Measurements from ENCODE around the gene ZBTB48. TPM values are rescaled to one million over a fixed set of nuclear protein-coding genes. Genes with fewer than 3 reads are reported as not detected.
"Not testable (repeated sequence)": the region's sequence is repeated elsewhere in the genome, so short reads cannot be mapped to it uniquely, and the experiment has no call there.

Gene ZBTB48
- total RNA-seq, 2 experiments from 2014 or later = 24.6 to 28.1 TPM

DNA sequence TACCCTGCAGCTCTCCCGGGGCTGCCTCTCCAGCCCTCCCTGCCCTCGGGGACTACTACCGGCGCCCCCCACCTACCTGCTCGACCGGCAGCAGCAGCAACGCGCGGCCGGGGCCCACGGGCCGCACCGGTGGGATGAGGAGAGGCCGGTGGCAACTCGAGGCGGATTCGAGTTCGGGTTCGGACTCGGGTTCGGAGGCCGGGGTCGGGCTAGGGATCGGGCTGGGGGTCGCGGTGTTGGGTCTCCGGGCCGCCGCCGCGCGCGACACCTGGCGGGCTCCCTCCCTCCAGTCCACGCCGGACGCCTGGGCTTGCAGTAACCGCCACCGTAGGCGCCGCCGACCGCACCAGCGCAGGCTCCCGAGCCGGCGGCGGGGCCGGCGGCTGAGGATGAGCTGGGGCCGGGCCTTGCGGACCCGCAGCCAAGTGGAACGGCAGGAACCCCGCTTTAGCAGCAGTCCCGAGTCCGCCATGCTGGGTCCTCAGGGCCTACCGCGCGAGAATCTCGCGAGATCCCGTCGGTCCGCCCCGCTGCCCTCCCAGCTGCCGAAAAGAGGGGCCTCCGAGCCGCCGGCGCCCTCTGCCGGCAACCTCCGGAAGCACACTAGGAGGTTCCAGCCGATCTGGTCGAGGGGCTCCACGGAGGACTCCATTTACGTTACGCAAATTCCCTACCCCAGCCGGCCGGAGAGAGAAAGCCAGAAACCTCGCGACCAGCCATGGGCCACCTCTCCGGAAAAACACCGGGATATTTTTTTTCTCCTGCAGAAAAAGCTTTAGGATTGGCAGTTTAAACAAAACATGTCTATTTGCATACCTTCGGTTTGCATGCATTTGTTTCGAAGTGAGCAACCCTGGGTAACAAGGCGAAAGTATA is 25.5 kb upstream of the ZBTB48 start, which contains the start of gene NOL9:
TSS of gene NOL9 (minus strand) at position 483 of the 876 bp plus-strand sequence. CDS start at position 472, 11 bp downstream.
- POLR2A ChIA-PET = interaction anchor here (0.7 to 2.2 kb wide), 6 partner anchors 25 to 63 kb away, joined by 3 to 9 read pairs (median 4); partner anchors contain the start of genes KLHL21, PLEKHG5 and ZBTB48
- Mint-ChIP-seq H3K27me3 (no peaks in the 10 kb centered on the region), H3K36me3 (peaks cover 4% of the 10 kb centered on the region), H3K4me3 (peak within 1 kb of the TSS; percentile 76), H3K27ac (peak within 1 kb of the TSS; percentile 18), H3K4me1 (ENCODE audit: low read depth) (peaks cover 13% of the 10 kb centered on the region), H3K9me3 (no peaks in the 10 kb centered on the region)
- CTCF ChIA-PET = interaction anchor here (0.5 to 3.7 kb wide), 35 partner anchors 9 to 318 kb away, joined by 3 to 26 read pairs (median 4); partner anchors contain the start of genes ICMT, PLEKHG5, THAP3 and ZBTB48
- intact Hi-C loops (cut with micrococcal nuclease) = loop anchor here (1.0 to 5.0 kb wide), 3 partner anchors 25 to 62 kb away; partner anchors contain the start of genes PLEKHG5 and ZBTB48
- peak; percentile 97 for DNase-seq

DNA sequence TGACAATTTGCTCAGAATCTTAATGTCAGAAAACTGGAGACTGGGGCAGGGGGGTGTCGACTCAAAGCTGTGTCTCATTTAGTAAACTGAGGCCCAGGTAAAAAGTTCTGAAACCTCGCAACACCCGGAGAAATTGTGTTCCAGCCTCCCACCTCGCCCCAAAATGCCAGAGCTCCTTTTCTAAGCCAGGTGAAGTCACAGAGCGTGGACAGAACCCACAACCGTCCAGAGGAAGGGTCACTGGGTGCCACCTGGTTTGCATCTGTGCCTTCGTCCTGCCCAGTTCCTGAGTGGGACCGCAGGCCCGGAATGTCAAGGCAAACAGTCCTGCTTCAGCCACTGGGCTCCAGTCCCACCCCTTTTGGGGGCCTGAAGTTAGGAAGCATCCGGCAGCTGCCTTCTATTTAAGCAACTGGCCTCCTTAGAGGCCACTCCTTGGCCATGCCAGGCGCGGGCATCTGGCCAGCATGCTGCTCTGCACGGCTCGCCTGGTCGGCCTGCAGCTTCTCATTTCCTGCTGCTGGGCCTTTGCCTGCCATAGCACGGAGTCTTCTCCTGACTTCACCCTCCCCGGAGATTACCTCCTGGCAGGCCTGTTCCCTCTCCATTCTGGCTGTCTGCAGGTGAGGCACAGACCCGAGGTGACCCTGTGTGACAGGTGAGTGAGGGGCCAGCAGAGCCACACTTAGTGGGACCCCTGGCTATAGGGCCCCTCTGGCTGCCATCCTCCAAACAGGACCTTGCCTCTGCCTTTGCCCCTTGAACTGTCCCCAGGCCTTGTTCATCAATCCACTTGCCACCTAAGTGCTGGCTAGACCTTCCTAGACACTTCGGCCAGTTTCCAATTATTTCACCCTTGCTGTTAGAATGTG is 24.7 kb upstream of the ZBTB48 start, which contains the start of gene TAS1R1:
TSS of gene TAS1R1 (plus strand) at position 401 of the 872 bp plus-strand sequence. CDS start at position 468, 67 bp downstream.
- CTCF ChIA-PET = interaction anchor here (0.6 to 3.7 kb wide), 30 partner anchors 10 to 319 kb away, joined by 3 to 26 read pairs (median 4); partner anchors contain the start of genes ICMT, PLEKHG5, THAP3 and ZBTB48
- H3K4me3 Mint-ChIP-seq = peak within 1 kb of the TSS; percentile 76
- POLR2A ChIA-PET = interaction anchor here (0.7 to 2.2 kb wide), 5 partner anchors 24 to 55 kb away, joined by 3 to 9 read pairs (median 3); partner anchors contain the start of genes KLHL21 and ZBTB48
- no peaks in the 10 kb centered on the region for H3K9me3 Mint-ChIP-seq
- peaks cover 3% of the 10 kb centered on the region for H3K36me3 Mint-ChIP-seq
- no peaks in the 10 kb centered on the region for H3K27me3 Mint-ChIP-seq
- intact Hi-C loops (cut with micrococcal nuclease) = loop anchor here (1.0 to 5.0 kb wide), 3 partner anchors 24 to 63 kb away; partner anchors contain the start of genes PLEKHG5 and ZBTB48
- H3K4me1 Mint-ChIP-seq (ENCODE audit: low read depth) = peaks cover 13% of the 10 kb centered on the region
- no peak for DNase-seq
- H3K27ac Mint-ChIP-seq = peak within 1 kb of the TSS; percentile 18

DNA sequence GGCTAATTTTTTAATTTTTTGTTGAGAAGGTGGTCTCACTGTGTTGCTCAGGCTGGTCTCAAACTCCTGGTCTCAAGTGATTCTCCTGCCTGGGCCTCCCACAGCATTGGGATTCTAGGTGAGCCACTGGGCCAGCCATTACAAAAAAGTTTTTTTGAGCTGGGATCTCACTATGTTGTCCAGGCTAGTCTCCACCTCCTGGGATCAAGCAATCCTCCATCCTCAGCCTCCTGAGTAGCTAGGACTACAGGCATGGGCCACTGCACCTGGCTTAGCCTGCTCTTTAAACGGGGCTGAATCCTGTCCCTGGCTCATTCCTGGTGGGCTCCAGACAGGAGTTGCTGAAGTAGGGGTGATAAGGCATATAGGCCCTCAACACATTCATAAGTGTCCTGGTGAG is 22.2 kb upstream of the ZBTB48 start:
- Mint-ChIP-seq H3K27me3 (peaks cover 2% of the 10 kb centered on the region), H3K4me1 (ENCODE audit: low read depth) (peaks cover 9% of the 10 kb centered on the region), H3K36me3 (no peaks in the 10 kb centered on the region), H3K4me3 (no peak overlapping the region), H3K27ac (no peak overlapping the region), H3K9me3 (no peaks in the 10 kb centered on the region)
- DNase-seq = no peak
- ChIA-PET CTCF (interaction anchor here (0.9 kb wide), 1 partner anchor 45 kb away, joined by 3 read pairs; the partner anchor contains the start of gene KLHL21), POLR2A (no interaction called here)
- intact Hi-C loops (cut with micrococcal nuclease) = no loop called here

DNA sequence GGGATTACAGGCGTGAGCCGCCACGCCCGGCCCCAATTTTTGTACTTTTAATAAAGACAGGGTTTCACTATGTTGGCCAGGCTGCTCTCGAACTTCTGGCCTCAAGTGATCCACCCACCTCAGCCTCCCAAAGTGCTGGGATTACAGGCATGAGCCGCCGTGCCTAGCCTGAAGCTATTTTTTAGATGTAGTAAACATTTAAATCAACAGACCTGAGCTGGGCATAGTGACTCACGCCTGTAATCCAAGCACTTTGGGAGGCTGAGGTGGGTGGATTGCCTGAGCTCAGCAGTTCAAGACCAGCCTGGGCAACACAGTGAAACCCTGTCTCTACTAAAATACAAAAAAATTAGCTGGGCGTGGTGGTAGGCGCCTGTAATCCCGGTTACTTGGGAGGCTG is 20.6 kb upstream of the ZBTB48 start:
- H3K9me3 Mint-ChIP-seq; H3K36me3 Mint-ChIP-seq; H3K27ac Mint-ChIP-seq; DNase-seq; H3K27me3 Mint-ChIP-seq; intact Hi-C loops (cut with micrococcal nuclease); CTCF ChIA-PET; H3K4me3 Mint-ChIP-seq; POLR2A ChIA-PET; H3K4me1 Mint-ChIP-seq (ENCODE audit: low read depth): not testable (repeated sequence)

DNA sequence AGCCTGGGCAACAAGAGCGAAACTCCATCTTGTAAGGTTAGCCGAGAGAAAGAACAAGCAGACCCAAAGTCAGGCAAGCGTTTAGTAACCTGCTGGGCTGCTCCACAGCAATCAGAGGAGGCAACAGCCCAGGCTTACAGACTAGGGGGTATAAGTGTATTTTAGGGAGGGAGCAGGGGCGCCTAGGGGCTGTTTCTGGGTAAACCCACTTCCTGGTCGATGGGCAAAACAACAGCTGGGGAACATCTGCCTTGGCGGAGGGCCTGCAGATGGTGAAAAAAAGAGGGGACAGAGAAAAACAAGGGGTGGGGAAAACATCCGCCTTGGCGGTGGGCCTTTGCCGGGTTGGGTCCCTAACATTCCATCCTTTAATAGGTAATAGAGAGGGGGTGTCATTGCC is 19.5 kb upstream of the ZBTB48 start:
- no peaks in the 10 kb centered on the region for H3K36me3 Mint-ChIP-seq
- CTCF ChIA-PET = no interaction called here
- DNase-seq = no peak
- no peaks in the 10 kb centered on the region for H3K4me1 Mint-ChIP-seq (ENCODE audit: low read depth)
- intact Hi-C loops (cut with micrococcal nuclease) = no loop called here
- H3K9me3 Mint-ChIP-seq = no peaks in the 10 kb centered on the region
- POLR2A ChIA-PET = no interaction called here
- peaks cover 2% of the 10 kb centered on the region for H3K27me3 Mint-ChIP-seq
- H3K4me3 Mint-ChIP-seq = no peak overlapping the region
- H3K27ac Mint-ChIP-seq = no peak overlapping the region

DNA sequence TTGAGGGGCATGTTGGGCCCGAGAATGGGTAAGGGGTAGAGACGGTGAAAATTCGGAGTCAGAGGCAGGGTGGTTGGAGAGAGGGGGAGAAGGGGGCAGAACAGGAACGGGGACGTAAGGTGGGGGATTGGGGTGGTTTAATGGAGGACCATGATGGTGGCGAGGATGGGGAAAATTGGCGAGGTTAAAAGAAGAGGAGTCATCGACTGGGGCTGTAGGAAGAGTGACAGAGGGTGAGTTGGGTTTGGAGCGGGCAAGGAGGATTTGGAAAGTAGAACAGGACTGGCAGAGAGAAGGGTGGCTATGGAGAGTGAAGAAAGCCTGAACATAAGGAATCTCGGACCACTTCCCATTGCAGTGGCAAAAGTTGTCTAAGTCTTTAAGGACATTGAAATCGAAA is 10.8 kb upstream of the ZBTB48 start:
- intact Hi-C loops (cut with micrococcal nuclease) = no loop called here
- H3K4me1 Mint-ChIP-seq (ENCODE audit: low read depth) = peaks cover 3% of the 10 kb centered on the region
- no peaks in the 10 kb centered on the region for H3K36me3 Mint-ChIP-seq
- H3K27me3 Mint-ChIP-seq = no peaks in the 10 kb centered on the region
- H3K9me3 Mint-ChIP-seq = peaks cover 7% of the 10 kb centered on the region
- ChIA-PET CTCF (no interaction called here), POLR2A (no interaction called here)
- H3K4me3 Mint-ChIP-seq = no peak overlapping the region
- no peak for DNase-seq
- no peak overlapping the region for H3K27ac Mint-ChIP-seq

DNA sequence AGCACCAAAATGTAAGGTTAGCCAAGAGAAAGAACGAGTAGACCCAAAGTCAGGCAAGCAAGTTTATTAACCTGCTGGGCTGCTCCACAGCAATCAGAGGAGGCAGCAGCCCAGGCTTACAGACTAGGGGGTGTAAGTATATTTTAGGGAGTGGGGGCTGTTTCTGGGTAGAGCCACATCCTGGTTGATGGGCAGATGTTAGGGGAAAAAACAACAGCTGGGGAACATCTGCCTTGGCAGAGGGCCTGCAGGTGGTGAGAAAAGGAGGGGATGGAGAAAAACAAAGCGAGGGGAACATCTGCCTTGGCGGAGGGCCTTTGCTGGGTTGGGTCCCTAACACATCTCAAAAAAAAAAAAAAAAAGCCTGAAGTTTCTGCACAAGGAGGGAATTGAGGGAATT is 9.7 kb upstream of the ZBTB48 start:
- ChIA-PET POLR2A (no interaction called here), CTCF (no interaction called here)
- Mint-ChIP-seq H3K36me3 (no peaks in the 10 kb centered on the region), H3K4me3 (no peak overlapping the region), H3K27me3 (no peaks in the 10 kb centered on the region), H3K9me3 (peaks cover 7% of the 10 kb centered on the region), H3K4me1 (ENCODE audit: low read depth) (peaks cover 3% of the 10 kb centered on the region), H3K27ac (no peak overlapping the region)
- intact Hi-C loops (cut with micrococcal nuclease) = no loop called here
- no peak for DNase-seq

DNA sequence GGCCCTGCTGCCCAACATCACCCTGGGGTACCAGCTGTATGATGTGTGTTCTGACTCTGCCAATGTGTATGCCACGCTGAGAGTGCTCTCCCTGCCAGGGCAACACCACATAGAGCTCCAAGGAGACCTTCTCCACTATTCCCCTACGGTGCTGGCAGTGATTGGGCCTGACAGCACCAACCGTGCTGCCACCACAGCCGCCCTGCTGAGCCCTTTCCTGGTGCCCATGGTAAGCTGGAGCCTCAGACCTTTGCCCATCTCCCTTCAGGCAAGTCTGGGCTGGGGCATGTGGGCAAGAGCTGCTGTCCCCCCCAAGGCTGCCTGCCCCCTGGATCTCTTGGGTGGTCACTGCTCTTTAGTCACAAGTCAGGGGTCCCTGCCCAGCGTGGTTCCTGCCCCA is 8.8 kb upstream of the ZBTB48 start:
- Mint-ChIP-seq H3K4me1 (ENCODE audit: low read depth) (peaks cover 3% of the 10 kb centered on the region), H3K27me3 (no peaks in the 10 kb centered on the region), H3K36me3 (no peaks in the 10 kb centered on the region), H3K4me3 (no peak overlapping the region), H3K9me3 (peaks cover 7% of the 10 kb centered on the region), H3K27ac (no peak overlapping the region)
- ChIA-PET CTCF (interaction anchor here (1.1 kb wide), 1 partner anchor 16 kb away, joined by 4 read pairs; the partner anchor contains the start of gene TAS1R1), POLR2A (no interaction called here)
- DNase-seq = no peak
- intact Hi-C loops (cut with micrococcal nuclease) = no loop called here

DNA sequence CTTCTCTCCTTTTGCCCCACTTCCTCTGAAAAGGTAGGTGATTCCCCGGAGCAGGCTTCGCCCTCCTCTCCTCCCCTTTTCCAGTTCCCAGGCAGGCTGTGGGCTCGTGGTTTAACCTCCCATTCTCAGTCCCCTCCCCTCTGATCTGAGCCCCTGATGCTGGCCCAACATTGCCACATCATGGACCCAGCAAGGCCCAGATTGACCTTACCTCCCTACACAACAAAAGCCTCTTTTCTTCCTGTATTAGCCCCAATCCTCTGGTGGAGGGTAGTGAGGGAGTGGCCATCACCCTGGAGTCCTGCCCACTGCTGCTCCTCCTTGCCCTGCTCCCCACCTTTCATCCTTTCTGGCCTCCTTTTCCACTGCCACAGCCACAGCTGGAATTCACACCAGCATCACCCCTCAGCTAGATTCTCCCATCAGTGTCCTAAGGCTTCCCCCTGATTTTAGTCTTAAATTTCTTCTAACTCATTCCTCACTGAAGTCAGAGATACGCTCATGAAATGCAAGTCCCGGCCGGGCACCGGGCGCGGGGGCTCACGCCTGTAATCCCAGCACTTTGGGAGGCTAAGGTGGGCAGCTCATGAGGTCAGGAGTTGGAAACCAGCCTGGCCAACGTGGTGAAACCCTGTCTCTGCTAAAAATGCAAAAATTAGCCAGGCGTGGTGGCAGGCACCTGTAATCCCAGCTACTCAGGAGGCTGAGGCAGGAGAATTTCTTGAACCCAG is 7.0 kb upstream of the ZBTB48 start:
- H3K9me3 Mint-ChIP-seq = peaks cover 7% of the 10 kb centered on the region
- POLR2A ChIA-PET = no interaction called here
- intact Hi-C loops (cut with micrococcal nuclease) = no loop called here
- H3K4me1 Mint-ChIP-seq (ENCODE audit: low read depth) = peaks cover 3% of the 10 kb centered on the region
- H3K4me3 Mint-ChIP-seq = no peak overlapping the region
- CTCF ChIA-PET = interaction anchor here (1.6 kb wide), 1 partner anchor 18 kb away, joined by 4 read pairs; the partner anchor contains the start of gene TAS1R1
- H3K27ac Mint-ChIP-seq = no peak overlapping the region
- H3K36me3 Mint-ChIP-seq = no peaks in the 10 kb centered on the region
- no peaks in the 10 kb centered on the region for H3K27me3 Mint-ChIP-seq
- no peak for DNase-seq

DNA sequence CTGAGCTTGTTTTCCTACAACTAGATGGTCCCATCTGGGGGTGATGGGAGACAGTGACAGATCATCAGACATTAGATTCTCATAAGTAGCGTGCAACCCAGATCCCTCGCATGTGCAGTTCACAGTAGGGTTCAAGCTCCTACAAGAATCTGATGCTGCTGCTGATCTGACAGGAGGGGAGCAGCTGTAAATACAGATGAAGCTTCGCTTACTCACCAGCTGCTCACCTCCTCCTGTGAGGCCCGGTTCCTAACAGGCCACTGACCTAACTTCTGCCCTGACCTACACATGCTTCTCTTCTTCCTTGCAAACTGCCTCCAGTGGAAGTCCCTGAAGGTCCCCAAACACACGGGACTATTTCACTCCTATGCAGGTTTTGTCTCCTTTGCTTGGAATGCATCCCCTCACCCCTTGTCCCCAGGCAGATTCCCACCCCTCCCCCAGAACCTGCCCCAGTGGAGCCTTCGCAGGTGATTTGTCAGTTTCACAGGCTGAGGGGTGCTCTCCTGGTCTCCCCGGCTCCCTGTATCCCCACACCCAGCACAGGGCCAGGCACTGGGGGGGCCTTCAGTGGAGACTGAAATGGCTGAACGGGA is 5.7 kb upstream of the ZBTB48 start:
- no peak for DNase-seq

DNA sequence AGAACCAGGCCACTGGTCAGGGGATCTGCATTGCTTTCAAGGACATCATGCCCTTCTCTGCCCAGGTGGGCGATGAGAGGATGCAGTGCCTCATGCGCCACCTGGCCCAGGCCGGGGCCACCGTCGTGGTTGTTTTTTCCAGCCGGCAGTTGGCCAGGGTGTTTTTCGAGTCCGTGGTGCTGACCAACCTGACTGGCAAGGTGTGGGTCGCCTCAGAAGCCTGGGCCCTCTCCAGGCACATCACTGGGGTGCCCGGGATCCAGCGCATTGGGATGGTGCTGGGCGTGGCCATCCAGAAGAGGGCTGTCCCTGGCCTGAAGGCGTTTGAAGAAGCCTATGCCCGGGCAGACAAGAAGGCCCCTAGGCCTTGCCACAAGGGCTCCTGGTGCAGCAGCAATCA is 5.0 kb upstream of the ZBTB48 start:
- Mint-ChIP-seq H3K4me3 (no peak overlapping the region), H3K4me1 (ENCODE audit: low read depth) (peaks cover 12% of the 10 kb centered on the region), H3K9me3 (peaks cover 7% of the 10 kb centered on the region), H3K27me3 (no peaks in the 10 kb centered on the region), H3K36me3 (no peaks in the 10 kb centered on the region), H3K27ac (no peak overlapping the region)
- intact Hi-C loops (cut with micrococcal nuclease) = no loop called here
- ChIA-PET CTCF (no interaction called here), POLR2A (no interaction called here)
- DNase-seq = no peak

More for the DNA sequence above, 5.7 kb upstream of the ZBTB48 start:
- POLR2A ChIA-PET = no interaction called here
- Mint-ChIP-seq H3K9me3 (peaks cover 7% of the 10 kb centered on the region), H3K4me1 (ENCODE audit: low read depth) (peaks cover 7% of the 10 kb centered on the region), H3K27me3 (no peaks in the 10 kb centered on the region), H3K27ac (no peak overlapping the region), H3K4me3 (no peak overlapping the region), H3K36me3 (no peaks in the 10 kb centered on the region)
- CTCF ChIA-PET = no interaction called here
- intact Hi-C loops (cut with micrococcal nuclease) = no loop called here

Measured in activated CD4-positive, alpha-beta memory T cell treated with anti-CD3 and anti-CD28 coated beads for 36 hours (primary cell).